Putamen (tissue), 1 donor: ENCODE results near the gene CSRP2.
A peak's percentile ranks its signal among the peaks of the same experiment; 100 is the strongest.

Experiments used
- DNase-seq: peaks from one replicate; pipeline ENCODE4 v3.0.0-alpha.2; 2016; ENCODE audit warnings: low spot score

Gene CSRP2

DNA sequence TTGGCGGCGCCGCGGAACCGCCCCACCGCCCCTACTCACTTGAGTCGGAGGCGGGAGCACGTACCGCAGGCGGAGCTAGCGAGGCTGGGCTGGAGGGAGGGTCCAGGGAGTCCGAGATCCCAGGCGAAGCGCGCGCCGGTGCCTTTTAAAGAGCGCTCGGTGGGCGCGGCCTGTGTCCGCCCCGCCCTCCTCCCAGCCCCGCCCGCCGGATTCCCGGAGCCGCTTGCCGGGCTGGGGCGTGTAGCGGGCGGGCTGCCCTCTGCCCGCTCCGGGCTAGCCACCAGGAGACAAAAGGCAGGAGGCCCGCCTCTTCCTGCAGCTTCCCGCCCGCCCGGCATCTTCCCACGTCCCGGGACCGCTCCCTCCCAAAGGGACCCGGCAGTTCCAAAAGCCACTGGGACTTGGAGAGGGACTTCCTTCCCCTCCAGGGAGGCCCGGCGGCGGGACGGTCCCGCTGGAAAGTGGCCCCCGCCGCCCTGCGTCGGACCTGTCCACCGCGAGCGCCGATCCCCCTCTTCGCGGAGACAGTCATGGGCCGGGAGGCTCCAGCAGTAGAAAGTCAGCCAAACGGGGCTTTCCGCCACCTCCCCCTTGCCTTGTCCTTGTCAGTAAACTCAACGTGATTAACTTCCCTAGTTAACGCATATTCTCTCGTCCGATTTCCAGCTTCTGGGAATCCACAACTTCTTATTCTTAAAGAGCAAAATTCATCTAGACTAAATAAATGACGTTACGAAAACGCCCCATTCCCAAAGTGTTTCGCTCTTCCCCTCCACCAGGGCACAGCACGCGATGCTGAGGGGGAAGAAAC, at the start of gene CSRP2:
Gene CSRP2 (minus strand): TSS at position 121 of the 811 bp plus-strand sequence. CDS start 12,759 bp downstream, outside the sequence.
- DNase-seq: peak; percentile 63

DNA sequence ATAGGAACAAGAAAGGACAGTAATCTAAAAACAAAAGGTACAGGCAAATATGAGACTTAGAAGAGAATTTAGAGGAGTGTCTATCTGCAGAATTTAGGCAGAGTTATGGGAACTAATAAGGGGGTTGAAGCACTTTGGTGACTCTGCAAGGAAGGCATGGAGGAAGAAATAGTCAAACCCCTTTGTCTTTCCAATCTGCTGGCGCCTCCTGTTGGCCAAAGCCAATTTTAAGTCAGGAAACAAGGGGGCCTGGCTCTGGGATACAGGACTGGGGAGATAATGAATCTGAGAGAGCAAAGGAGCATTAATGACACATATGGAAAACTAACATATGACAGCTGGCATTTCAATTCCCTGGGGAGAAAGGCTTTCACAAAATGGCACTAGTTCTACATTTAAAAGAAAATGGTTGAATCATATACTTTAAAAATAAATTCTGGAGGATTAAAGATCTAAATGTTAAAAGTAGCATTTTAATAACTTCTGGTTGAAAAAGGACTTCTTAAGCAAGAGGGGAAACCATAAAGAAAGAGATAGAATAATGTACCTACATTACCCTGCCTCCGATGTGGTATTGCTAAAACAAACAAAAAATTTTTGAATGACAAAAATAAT, 48.5 kb upstream of the CSRP2 start:
- no peak for DNase-seq

DNA sequence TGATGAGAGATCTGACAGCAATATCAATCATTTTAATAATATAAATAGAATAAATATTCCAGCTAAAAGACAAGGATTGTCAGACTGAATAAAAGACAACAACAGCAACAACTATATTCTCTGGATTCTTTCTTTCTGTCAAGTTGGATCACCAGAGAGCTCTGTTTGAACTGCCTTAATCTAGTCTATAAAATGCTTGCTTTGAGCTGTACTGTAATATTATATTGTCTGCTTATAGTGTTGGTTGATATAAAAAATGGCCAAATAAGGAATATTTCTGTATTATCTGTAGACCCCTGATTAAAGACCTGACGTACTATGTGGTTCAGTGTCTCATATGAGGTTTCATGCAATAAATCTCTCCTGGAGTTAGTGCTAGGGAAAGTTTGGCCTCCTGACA, 46.3 kb upstream of the CSRP2 start:
- no peak for DNase-seq

DNA sequence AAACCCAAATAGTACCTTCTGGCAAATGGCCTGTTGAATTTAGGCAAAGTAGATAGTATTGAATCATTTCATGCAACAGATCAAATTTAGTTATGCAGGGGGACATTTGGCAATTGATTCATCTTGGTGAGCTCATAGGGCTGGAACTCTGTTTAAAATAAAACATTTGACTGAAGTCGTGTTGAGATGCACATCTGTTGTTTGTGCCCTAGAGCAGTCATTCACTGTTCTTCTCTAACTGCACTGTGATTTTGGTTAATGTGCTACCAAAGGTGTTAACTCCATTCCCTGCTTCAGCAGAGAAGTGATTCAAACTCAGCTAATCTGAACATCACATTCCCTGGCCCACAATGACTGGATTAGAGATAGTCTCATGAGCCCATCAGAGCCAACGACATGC, 44.0 kb upstream of the CSRP2 start:
- DNase-seq: no peak

DNA sequence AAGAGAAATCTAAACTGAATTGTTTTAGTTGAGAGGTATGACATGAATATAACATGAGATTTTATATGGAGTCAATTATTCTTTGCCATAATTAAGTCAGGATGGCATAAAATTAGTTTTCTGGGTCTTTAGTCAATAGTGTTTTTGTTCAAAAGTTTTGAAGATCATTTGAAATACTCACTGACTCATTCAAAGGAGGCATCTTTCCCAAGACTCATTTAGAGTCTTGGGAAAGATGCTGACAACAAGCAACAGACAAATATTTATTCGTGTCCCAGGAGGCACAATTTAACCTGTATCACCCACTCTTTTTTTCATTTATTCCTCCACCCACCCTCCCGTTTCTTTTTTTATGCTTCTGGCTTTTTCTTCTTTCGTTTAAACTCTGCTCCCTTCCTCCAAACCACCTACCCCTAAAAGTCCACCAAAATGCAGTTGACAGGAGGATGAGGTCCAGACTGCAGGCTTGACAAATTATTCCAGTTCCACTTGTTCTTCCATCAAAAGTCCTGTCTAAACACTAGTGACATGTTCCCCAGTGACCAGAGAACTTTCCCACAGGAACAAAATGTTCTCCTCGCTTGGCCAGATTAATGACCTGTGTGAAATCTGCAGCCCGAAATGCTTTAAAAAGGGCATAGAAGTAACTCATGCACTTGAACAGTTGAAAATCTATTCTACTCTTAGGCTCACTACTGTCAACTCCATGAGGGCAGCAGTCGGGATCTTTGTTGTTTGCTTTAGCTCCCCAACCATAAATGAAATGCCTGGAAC, 43.3 kb upstream of the CSRP2 start:
- DNase-seq: no peak

DNA sequence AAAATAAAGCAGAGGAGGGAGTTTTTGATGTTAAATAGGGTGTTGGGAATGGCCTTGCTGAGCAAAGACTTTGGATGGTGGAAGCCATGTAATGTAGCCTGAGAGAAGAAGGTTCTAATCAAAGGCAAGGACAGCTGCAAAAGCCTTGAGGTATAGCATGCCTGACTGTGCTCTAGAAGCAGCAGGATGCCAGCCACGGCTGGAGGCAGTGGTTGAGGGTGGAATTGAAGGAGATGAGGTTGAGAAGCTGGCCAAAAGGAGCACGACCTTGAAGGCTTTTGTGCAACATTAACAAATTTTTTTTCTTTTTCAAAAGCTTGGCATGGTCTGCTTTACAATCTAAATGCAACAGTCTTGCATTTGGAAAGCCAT, 42.3 kb upstream of the CSRP2 start:
- no peak for DNase-seq

DNA sequence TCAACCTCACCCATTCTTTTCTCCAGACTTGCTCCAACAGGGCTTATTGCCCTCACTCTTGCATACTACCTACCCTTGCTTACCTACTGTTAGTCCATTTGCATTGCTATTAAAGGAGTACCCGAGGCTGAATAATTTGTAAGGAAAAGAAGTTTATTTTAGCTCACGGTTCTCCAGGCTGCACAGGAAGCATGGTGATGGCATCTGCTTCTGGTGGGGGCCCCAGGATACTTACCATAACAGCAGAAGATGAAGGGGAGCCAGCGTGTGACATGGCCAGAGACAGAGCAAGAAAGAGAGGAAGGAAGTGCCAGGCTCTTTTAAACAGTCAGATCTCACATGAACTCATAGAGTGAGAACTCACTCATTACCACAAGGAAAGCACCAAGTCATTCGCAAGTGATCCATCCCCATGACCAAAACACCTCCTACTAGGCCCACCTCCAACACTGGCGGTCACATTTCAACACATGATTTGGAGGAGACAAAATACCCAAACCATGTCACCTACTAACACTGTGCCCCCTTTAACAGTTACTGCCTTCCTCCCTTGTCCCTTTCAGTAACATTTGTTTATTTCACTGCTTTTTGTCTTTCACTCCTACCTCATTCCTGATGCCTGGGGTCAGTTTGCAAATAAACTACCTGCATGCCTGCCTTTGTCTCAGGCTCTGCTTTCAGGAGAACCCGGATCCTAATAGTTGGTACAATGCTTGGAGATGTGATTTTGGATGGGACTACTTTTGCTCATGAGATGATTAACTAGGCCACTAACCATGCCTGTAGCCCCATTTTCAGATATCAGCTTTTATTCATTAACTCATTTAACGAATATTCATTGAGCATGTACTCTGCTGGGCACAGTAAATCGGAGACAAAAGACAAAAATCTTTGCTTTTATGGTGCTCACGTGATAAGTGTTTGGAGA, 41.6 kb upstream of the CSRP2 start:
- no peak for DNase-seq

DNA sequence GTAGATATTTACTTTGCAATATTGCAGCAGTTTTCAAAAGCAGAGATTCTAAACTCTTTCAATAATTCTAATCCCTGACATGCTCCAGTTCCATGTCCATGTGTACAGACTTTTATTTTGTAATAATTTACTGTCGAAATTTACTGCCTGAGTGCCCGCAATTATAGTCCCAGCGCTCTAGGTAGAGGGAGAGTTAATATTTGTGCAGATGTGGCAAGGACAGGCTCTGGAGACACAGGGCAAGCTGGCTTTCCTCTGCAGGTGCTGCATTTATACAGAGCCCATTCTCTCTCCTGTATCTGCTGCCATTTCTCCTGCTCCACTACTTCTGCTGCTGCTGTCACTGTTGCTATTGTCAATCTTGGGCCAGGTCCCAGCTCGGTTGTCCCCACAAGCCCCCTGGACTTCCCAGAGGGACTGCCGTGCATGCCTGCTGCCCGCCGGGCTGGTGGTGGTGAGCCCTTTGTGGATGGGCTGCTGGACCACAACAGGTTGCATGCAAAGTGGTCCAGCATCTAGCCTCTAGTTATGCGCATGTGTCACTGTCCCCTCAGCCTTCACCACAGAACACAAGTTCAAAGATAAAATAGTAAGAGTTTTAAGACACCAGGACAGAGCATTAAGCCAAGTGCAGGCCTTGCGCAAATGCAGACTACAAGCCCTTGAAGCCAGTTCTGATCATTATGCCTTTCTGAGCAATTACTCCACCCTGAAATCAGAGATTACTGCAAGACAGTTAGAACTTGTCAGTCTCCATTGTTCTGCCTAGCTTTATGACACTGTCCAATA, 40.8 kb upstream of the CSRP2 start:
- no peak for DNase-seq

DNA sequence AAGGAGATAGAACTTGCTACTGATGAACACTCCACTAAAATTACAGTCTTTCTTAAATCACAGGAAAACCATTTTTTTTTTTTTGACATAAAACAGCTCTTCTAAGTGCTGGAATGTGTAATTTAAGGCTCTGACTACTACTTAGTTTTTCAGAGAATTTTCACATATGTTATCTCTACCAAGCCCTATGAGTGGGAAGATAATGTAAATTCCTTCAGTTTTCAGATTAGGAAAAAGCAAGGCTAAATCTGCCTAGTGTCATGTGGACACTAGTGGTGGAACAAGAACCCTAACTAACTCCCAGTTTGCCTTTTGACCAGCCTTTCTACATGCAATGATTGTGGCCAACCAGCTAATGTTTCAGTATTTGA, 37.3 kb upstream of the CSRP2 start:
- no peak for DNase-seq

DNA sequence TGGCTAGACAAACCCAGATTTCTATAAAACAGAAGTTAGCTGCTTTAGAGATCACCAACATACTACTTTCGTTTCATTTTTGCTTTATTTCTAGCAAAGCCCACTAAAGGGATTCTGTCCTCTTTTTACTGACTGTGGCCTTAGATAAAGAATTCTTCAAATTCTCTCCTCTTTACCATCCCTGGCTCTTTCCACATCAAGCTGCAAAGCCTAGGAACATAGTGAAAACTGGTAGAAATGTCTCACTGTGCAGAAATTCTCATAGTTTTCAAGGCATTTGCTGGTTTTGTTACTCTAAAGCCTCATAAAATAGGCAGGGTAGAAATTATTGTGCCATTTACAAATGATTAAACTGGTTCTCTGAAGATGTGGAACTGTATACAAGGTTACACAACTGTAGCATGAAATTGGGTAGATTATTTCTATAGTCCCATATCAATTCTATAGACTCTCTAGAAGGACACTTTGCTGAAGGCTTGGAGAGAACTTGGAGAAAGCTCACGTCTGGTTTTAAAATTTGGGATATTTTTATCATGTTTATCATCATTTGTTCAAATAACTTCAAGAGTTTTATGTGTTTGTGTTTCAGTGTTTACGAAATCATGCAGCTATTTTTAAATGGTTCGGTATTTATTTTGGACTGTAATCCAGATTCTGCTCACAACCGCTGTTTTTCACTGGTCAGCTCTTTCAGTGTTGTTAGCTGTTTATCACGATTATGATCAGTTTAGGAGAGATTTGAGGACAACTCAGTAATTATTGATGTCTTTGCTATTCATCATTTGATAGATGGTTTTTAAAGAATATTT, 36.7 kb upstream of the CSRP2 start:
- no peak for DNase-seq

DNA sequence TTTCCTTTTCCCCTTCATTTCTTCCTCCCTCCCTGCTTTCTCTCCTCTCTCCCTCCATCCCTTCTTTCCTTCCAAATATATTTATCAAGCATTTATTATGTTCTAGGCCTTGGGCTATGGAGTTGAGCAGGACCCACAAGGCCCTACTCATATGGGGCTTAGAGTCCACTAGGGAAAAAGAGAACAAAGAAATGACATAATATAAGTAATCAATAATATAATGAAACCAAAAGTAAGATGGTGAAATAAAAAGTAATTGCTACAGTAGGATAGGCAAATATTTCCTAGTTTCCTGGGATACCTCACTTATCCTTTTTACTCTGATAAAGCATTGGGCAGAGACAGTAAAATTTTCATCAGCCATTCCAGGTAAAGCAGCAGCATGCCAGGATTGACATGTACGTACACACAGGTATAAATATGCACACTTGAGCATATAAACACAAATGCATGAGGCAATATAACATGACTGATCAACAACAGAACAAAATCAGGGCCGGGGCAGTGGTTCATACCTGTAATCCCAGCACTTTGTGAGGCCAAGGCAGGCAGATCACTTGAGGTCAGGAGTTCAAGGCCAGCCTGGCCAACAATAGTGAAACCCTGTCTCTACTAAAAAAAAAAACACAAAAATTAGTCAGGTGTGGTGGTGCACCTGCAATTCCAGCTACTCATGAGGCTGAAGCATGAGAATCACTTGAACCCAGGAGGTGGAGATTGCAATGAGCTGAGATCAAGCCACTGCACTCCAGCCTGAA, 35.5 kb upstream of the CSRP2 start:
- DNase-seq: no peak

DNA sequence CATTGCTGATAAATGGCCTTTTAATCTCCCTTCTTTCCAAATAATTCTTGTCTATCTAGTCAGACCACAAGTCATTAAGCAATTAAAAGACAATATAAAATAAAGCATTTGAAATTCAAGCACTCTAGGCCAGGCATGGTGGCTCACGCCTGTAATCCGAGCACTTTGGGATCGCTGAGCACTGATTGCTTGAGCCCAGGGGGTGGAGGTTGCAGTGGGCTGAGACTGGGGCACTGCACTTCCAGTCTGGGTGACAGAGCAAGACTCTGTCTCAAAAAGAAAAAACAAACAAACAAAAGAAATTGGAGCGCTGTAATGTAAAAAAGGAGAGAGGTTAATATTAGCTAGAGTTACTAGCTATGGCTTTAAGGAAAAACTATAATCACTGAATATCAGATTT, 30.5 kb upstream of the CSRP2 start:
- no peak for DNase-seq

DNA sequence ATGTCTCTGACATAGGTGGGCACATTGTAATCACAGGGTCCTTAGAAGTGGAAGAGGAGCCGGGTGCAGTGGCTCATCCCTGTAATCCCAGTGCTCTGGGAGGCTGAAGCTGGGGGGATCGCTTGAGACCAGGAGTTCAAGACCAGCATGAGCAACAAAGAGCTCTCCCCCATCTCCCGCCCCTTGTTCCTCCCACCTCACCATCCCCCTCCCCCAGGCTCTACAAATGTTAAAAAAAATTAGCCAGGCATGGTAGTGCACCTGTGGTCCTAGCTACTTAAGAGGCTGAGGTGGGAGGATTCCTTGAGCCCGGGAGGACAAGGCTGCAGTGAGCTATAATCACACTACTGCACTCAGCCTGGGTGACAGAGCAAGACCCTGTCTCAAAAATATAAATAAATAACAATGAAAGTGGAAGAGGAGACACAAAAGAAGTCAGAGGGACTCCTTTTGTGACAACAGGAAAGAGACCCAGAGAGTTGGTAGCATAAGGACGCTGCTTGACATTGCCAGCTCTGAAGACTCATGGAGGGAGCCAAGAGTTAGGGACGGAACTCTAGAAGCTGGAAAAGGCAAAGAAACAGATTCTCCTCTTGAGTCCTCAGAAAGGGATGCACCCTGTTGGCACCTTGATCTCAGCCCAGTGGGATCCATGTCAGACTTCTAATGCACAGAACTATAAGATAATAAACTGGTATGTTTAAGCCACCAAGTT, 29.6 kb upstream of the CSRP2 start:
- no peak for DNase-seq

DNA sequence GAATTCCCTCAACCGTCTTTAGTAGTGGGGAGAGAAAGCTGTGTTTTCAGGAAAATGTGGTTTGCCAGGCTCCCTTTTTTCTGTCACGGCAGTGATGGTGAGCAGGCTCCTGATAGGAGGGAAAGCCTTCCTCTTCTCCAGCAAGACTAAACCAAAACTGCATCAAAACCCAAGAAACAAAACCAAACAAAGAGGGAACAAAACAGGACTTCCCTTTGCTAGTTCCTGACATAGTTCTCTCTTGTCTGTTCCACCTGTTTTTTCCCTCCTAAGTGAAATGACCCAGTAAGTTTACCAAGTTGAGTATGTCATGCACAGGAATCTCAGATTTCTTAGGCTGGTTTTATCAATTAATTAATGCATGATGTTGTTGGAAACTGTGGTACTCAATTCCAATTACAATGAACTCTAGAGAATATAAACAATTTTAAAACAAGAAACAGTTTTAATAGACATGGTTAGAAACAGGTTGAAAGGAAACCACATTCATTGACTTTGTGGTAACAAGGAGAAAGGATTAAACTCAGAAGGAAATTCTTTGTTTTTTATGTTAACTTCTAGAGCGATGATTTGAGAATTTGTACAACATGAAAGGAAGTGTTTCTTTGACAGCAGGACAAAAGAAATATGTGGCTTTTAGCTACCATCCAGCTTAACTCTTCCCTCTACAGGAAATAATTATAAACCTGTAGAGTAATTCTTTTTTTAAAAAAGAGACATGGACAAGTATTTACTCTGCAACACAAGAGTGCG, 23.0 kb upstream of the CSRP2 start:
- DNase-seq: no peak

DNA sequence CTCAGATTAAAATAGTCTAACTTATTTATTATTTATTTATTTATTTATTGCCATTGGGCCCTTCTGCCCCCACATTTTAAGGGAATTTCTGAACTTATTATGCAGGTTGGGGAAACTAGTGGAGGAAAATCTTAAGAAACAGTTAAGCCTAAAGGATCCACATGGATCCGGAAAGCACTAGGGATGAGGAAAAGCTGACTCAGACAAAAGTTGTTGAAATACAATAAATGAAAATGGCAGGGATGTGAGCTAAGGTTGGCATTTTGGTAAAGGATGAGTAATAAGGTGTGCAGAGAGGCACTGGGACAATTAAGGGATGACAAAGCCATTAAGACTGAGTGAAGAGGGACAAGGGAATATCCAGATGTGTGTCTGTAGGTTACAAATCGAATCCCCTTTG, 20.7 kb upstream of the CSRP2 start:
- no peak for DNase-seq

DNA sequence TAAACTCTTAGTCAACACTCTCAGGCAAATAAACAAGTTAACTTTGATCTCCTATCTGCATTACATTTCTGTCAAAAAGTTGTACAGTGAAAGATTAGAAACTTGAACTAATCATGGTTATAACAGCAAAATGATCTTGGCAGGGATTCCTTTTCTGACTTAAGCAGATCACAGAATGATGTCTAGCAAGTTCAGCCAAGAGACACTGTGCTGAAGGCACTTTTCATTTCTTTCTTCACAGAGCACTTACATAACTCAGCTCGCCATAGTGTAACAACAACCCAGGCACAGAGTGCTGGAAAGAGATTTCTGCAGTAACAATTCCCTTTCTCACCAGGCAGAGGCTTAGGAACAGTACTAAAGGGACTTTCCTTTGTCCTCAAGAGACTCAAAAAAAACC, 19.6 kb upstream of the CSRP2 start:
- DNase-seq: no peak

DNA sequence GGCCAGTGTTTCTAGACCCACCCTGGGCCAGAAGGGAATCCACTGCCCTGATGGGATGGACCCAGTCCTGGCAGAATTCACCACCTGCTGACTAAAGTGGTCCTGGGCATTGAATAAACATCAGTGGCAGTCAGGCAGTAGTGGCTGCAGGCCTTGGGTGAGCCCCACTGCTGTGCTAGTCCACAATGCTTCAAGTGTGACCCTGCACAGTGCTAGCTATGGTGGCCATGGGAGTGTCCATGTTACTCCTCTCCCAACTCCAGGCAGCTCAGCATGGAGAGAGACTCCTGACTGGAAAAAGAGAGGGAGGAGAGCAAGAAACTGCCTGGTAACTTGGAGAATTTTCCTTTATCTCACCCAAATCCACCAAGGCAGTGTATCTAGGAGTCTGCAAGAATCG, 17.5 kb upstream of the CSRP2 start:
- DNase-seq: no peak

DNA sequence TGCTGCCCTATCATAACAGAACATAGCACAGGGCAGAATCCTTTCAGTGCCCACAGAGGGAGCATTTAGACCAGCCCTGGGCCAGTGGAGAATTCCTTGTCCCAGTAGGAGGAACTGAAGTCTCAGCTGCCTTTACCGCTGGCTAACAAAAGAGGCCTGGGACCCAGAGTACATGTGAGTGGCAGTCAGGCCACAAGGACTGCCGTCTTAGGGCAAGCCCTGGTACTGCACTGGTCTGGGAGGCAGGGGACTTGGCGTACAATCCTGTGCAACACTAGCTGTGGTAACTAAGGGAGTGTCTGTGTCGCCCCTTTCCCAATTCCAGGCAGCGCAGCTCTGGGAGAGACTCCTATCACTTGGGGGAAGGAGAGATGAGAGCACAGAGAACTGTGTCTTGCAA, 17.0 kb upstream of the CSRP2 start:
- no peak for DNase-seq
